HEK293T (cell line): Measurements from ENCODE around the gene PGAP3.

Source experiments
- FOXA1 ChIP-seq: fragments of 450-650 bp; IDR thresholded peaks from 2 replicates; pipeline ENCODE4 v1.6.1; 2016; ENCODE audit warnings: mild to moderate bottlenecking
- FOXK2 ChIP-seq: fragments of 450-650 bp; IDR thresholded peaks from 2 replicates; pipeline ENCODE4 v1.6.1; 2016; ENCODE audit warnings: mild to moderate bottlenecking
- FOXM1 ChIP-seq: fragments of 450-650 bp; IDR thresholded peaks from 2 replicates; pipeline ENCODE4 v1.6.1; 2017; ENCODE audit warnings: mild to moderate bottlenecking, borderline replicate concordance
- SP1 ChIP-seq: fragments of 450-650 bp; IDR thresholded peaks from 2 replicates; pipeline ENCODE4 v1.6.1; 2017
- TARDBP ChIP-seq: fragments of 450-650 bp; IDR thresholded peaks from 2 replicates; pipeline ENCODE4 v1.6.1; 2016

GRCh38 chr17:39639566-39640458 lies 48.0 kb downstream of the PGAP3 start:
- TF ChIP-seq SP1, result no peak
- no peak for TF ChIP-seq FOXA1
- TF ChIP-seq FOXM1, result no peak
- TF ChIP-seq FOXK2, result no peak
- TF ChIP-seq TARDBP, result no peak
